ENCODE data around the gene GAL3ST3.
"Not testable (repeated sequence)": the region's sequence is repeated elsewhere in the genome, so short reads cannot be mapped to it uniquely, and the experiment has no call there.

The GAL3ST3 gene

DNA sequence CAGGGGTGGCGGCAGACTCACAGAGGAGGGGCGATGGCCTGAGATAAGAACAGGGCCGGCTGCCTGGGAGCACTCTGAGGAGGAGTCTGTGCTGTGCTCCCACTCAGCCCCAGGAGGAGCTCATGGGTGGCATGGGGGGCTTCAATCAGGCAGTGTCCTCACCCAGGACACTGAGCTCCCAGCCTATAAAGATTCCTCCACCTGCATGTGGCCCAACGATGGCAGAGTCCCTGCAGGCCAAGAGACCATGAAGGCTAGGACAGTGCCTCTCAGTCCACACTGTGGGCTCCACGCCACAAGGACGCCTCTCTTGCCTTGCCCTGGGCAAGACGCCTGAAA lies 35.2 kb downstream of the GAL3ST3 start:
- DNase-seq (ENCODE audit: low read depth in 3 of 3) = no peak

DNA sequence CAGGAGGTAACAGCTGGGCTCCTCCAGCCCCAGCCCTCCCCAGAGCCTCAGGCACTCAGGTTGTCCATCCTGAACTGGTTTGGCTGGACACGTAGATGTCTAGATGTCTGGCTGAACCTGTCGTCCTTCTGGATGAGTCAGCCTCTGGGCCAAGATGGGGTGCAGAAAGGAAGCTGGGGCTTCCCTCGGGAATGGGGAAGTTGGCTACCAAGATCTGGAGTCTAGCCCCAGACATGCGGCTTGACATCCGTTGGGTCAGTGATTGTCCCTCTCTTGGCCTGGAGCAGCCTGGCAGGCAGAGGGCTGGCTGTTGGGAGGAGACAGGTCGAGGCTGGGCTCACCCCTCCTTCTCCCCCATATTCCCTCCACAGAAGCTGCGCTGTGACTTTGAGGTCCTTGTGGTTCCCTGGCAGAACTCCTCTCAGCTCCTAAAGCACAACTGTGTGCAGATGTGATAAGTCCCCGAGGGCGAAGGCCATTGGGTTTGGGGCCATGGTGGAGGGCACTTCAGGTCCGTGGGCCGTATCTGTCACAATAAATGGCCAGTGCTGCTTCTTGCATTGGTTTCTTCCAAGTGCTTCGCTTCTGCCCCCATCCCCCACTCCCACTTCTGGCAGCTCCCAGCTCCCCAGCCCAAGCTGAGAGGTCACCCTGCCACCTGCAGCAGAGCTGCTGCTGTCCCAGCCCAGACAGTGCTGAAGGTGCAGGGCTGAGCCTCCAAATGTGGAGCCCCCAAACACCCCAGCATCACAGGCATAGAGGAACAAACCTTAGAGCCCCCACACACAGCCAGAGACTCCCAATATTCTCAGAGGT lies 35.8 kb downstream of the GAL3ST3 start:
- DNase-seq (ENCODE audit: low read depth in 3 of 3) = no peak

DNA sequence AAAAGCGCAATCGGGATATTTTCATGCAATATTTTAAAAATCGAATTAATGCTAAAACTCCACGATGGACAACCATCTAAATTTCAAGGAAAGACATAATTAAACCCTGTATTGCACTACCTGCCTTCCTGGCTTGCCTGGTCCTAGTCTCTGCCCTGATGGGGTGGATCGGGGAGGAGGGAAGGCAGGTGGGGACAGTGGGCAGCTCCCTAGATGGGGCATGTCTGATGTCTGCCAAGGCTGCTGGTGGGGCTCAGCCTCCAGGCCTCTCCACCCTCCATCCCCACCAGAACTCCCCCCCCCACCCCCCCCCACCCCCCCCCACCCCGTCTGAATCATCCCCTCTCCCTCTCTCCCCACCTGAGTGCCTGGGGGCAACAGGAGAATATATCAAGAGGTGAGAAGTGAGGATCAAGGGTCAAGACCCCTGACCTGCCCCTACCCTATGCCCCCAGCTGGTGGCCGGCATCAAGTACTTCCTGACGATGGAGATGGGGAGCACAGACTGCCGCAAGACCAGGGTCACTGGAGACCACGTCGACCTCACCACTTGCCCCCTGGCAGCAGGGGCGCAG lies 36.5 kb downstream of the GAL3ST3 start:
- no peak for DNase-seq (ENCODE audit: low read depth in 3 of 3)

DNA sequence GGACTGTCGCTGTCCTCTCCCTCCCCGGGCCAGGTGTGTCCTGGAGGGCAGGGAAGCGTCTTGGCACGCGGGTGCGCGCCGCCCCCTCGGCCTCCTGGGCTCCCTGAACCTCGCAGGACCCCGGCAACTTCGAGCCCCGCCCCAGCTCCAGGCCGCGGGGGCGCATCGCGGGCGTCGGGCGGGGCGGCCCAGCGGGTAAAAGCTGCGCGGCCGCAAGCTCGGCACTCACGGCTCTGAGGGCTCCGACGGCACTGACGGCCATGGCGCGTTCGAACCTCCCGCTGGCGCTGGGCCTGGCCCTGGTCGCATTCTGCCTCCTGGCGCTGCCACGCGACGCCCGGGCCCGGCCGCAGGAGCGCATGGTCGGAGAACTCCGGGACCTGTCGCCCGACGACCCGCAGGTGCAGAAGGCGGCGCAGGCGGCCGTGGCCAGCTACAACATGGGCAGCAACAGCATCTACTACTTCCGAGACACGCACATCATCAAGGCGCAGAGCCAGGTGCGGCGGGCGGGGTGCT lies 37.1 kb downstream of the GAL3ST3 start, which contains the start of gene CST6:
TSS of gene CST6 (plus strand) at position 224 of the 519 bp plus-strand sequence. CDS start at position 261, 37 bp downstream.
- no peak for DNase-seq (ENCODE audit: low read depth in 3 of 3)

DNA sequence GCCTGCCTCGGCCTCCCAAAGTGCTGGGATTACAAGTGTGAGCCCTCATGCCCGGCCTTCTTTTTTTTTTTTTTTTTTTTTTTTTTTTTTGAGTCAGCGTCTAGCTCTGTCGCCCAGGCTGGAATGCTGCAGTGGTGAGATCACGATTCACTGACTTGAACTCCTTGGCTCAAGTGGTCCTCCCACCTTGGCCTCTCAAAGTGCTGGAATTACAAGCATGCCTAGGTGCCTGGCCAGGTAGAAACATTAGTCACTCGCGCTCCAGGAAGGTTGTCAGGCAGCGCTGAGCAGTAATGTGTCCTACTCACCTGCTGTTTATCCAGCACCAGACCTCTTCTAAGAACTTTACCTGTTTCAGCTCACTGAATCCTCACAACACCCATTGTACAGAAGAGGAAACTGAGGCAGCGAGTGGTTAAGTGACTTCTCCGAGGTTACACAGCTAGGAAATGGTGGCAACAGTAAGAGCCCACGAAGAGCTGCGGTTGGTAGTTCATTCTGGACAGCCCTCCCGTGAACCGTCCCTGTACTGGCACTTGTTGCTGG lies 37.6 kb downstream of the GAL3ST3 start:
- no peak for DNase-seq (ENCODE audit: low read depth in 3 of 3)

DNA sequence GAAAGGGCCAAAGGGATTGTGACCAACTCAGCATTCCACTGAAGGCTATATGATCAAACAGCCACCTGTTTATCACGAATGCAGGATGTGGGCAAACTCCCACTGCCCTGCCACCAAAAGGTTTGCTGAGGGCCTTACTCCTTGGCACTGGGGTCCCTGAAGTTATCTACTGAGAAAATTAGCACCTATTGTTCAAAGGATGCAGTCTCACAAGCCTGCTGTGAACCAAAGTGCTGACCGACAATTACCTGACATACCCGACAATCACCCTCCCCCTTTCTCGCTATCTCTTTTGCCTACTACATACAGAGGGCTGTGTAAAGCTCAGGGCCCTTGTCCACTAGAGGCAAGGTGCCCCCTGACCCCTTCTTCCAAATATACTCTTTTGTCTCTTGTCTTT lies 38.9 kb downstream of the GAL3ST3 start:
- not testable (repeated sequence) for DNase-seq (ENCODE audit: low read depth in 3 of 3)

DNA sequence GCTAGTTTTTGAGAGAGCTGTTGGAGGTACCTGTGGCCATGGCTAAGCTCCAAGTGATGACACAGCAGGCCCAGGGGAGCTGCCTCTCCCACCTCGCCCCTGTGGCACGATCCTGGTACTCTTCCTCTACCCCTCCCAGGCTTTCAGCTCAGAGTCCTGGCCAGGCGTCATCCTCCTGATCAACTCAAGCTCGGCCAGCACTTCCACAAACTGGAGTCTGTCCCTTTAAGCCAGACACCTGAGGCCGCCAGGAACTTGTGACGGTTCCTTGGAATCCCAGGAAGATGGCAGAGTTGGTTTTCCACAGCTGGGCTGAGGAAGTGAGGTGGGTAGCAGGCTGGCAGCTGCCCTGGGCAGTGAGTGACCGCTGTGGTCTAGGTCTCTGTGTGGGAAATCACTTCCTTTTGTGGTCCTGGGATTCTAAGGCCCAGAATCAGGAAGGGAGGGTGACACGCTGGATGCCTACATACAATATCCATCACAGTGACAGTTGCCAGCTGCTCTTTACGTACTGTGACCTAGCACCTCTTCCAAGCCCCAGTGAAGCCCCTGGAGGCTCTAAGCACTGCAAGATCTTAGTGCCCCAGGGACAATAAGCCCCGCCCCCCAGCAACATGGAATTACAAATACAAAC lies 40.4 kb downstream of the GAL3ST3 start:
- no peak for DNase-seq (ENCODE audit: low read depth in 3 of 3)

DNA sequence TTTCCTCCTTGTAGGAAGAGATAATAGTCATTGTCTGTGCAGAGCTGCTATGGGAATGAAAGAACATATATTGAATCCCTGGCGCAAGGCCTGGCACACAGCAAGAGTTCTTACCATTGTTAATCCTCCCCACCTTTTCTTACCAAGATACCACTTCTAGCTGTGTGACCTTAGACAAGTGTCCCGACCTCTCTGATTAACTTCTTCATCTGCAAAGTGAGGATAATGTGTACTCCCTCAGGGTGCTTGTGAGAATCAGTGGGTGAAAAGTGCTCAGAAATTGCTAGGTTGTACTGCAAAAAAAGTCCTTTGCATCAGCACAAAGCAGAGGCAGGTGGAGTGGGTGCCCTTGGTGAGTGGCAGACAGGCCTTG lies 40.9 kb downstream of the GAL3ST3 start:
- no peak for DNase-seq (ENCODE audit: low read depth in 3 of 3)

DNA sequence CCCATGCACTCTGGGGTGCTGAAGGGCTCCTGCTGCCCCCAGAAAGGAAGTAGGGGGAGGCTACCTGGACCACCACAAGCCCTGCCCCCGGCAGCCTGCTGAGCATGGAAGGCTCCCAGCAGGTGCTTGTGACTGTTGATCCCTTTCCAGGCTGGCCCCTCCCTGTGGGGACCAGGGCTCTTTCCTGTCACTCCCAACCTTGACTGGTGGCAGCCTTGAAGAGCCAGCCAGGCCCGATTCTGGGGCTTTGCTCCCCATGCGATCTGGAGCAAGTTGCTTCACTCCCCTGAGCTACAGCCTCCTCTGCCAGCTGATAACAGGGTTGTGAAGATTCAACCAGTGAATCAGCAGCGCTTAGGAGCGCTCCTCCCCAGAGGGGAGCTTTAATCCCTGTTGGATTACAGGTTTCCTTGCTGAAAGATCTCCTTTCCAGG lies 41.7 kb downstream of the GAL3ST3 start:
- DNase-seq (ENCODE audit: low read depth in 3 of 3) = no peak

DNA sequence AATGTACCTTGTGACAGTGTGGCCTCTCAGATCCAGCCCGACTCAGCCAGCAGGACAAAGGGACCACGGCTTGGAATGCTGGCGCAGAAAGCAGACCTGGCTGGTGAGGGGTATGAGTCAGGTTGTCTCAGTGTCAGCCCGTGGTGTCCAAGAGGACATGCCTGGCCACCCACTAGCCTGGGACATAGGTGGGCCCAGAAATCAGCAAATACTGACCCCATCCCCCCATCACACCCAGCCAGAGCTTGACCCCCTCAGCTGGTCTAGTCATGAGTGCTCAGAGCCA lies 42.1 kb downstream of the GAL3ST3 start:
- DNase-seq (ENCODE audit: low read depth in 3 of 3) = no peak

DNA sequence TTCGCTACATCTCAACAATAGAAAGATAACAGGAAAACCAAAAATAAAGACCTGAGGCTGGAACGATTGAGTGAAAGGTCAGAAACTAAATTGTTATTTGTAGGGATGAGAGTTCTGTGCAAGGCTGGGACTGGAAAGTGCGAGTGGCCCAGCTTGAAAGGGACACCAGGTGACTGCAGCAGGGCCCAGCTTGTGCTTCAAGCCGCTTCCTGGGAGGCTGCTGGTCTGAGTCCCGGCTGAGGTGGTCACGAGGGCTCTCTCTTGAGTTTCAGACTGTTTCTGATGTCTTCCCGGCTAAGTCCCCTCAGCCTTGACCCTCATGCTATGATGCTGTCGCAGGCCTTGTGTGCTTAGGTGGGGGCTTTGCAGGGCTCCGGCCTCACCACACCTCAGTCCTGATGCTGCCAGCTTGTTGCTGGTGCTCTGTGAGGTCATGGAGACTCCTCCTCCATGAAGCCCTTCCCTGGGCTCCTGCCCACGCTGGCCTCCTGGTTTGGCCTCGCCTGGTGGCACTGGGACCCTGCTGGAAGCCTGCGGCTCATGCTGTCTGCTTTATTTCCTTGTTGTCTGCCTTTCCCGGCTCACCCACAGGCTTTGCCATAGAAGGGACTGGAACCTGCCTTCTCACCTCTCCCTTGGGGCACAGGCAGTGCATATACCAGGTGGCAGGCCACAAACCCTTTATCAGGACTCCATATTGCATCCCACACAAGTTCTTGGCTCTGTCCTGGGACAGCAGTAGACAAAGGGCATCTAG lies 42.6 kb downstream of the GAL3ST3 start:
- no peak for DNase-seq (ENCODE audit: low read depth in 3 of 3)

DNA sequence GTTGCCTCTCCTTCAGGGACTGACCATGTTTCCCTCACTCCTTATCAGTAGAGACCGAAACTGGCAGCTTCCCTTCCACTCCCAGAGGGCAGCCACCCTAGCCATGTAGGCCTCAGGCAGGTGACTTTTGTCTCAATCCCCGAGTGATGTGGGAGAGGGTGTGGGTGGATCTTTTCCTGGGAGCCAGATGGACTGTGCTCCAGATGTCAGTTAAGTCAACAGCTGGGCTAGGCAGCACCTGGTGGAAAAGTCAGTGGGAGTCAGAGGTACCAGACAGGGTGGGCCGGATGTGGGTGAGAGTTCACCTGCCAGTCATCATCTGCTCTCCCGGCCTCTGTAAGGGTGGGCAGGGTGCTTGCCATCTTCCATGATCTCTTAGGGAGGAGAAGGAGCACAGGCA lies 44.8 kb downstream of the GAL3ST3 start:
- no peak for DNase-seq (ENCODE audit: low read depth in 3 of 3)

DNA sequence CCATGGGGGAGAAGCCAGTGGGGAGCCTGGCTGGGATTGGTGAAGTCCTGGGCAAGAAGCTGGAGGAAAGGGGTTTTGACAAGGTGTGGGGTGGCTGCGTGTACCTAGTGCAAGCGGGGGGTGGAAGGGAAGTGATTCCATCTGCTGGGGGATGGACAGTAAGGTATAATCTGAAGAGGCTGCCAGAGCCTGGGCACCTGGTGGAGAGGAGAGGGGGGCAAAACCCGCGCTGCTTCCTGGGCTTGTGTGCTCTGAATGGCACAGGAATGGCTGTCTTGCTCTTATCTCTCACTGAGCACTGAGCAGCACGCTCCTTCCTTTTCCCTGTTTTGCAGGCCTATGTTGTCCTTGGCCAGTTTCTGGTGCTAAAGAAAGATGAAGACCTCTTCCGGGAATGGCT lies 45.7 kb downstream of the GAL3ST3 start:
- DNase-seq (ENCODE audit: low read depth in 3 of 3) = no peak

DNA sequence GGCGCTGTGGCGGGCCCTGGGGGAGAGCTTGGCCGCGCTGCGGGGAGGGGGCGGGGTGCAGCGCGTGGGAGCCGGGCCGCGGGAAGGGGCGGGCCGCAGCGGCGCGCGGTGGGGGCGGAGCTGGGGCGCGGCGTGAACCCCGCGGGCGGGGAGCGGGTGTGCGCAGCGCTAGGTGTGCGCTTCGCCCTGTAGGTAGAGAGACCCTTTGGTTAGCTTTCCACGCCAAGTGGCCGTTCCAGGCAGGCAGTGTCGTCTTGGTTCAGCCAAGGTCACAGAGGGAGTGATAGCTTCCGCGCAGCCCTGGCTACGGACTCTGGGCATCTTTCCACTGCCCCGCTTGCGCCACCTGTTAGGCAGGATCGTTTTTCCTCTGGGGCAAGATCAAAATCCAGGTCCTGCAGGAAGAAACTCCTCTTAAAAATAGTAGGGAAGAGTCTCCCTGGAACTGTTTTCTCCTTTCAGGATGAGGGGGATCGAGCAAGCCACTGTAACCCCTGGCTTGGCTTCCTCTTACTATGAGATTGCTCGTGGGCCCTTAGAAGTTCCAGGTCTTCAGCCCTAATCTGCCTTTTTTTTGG lies 46.2 kb downstream of the GAL3ST3 start:
- no peak for DNase-seq (ENCODE audit: low read depth in 3 of 3)

DNA sequence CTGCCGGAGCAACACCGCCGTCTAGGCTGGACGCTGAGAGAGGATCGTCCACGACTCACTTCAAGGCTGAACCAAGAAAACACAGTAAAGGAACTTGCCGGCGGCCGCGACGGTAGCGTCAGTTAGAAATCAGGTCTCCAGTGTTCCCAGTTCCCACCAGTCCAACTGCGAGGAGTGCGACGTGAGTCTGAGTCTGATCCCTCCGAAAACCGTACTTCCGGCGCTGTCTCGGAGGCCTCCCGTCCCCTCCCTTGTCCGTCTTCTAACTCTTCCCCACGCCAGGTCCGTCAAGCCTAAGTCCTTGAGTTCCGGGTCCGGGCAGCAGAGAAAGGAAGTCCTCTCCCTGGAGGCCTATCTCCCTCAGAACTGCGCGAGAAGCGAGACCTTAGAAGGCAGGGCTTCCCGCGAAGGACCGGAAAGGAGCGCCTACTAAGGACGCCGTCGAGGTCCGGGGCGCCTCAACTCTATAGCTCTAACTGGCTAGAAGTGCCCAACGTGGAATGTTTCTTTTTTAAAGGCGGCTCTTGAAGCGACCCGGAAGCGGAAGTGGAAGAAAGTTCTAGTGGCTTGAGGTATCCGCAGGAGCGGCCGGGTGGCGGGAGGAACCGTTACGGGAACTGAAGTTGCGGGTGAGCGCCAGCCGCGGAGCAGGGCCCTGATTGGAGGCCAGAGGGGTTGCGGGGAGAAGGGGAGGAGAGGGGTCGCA lies 46.9 kb downstream of the GAL3ST3 start, which contains the start of the genes BANF1 and EIF1AD:
TSS of gene BANF1 (plus strand) at position 562 of the 706 bp plus-strand sequence. CDS start 748 bp downstream, outside the sequence.
TSS of gene EIF1AD (minus strand) at position 216 of the 706 bp plus-strand sequence. CDS start 1,768 bp downstream, outside the sequence.
- peak; percentile 88 to 91 (median 90) for DNase-seq (ENCODE audit: low read depth in 3 of 3)

DNA sequence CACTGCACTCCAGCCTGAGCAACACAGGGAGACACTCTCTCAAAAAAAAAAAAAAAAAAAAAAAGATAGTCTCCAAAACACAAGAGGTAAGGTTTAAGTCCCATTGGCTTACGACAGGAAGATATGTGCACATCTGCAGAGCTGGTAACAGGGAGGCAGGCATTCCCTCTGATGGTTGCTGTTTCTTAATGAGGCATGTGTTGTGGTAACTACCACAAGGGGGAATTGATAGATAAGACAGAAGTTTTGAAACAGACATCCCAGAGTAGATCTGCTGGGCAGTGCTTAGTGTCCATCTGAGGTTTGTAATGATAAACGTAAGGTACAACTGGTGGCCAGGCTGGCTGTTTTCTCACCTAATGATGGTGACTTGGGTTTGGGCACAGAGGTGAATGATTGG lies 51.7 kb downstream of the GAL3ST3 start:
- DNase-seq (ENCODE audit: low read depth in 3 of 3) = no peak

DNA sequence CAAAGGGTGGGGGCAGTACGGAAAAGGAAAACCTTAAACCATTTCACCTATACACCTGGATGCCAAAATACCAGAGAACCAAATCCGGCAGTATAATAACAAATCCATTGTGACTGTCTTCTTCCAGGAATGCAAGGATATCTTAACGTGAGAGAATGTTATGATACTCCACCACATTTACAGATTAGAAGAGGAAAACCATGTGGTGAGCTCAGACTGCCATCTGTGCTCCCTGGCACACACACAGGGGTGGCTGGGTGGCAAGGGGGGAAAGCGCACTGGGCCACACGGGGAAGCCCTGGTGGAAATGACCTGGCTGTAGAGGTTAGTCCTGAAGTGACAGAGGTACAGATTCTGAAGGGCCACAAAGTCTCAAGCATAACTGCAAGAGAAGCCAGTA lies 56.9 kb downstream of the GAL3ST3 start:
- no peak for DNase-seq (ENCODE audit: low read depth in 3 of 3)
